Neural cell (in vitro differentiated cells): ENCODE results near the gene KCNJ16. TPM values are rescaled to one million over a fixed set of nuclear protein-coding genes. Genes with fewer than 3 reads are reported as not detected.

Source experiments
- H2AFZ ChIP-seq: fragments of 200-600, 300-800 bp; sonication (generic), shearing (Covaris generic); 2 replicates; pipeline ENCODE4 v1.6.0; 2014; ENCODE audit warnings: low read depth, mild to moderate bottlenecking, antibody characterized with exemption, low read length, moderate library complexity
- H3F3A ChIP-seq: fragments of 200-600 bp; shearing (Covaris generic); 2 replicates; pipeline ENCODE4 v1.6.1; 2016; ENCODE audit warnings: mild to moderate bottlenecking, moderate library complexity, mixed read lengths, antibody characterized with exemption, low read length; ENCODE audit not compliant: insufficient read depth, poor library complexity, severe bottlenecking
- H3K27ac ChIP-seq: fragments of 200-600, 300-800 bp; sonication (generic), shearing (Covaris generic); 2 replicates; pipeline ENCODE4 v1.5.1; 2014; ENCODE audit warnings: mild to moderate bottlenecking, low read length, moderate library complexity
- H3K27me3 ChIP-seq: fragments of 300-800, 200-600 bp; sonication (generic), shearing (Covaris generic); 2 replicates; pipeline ENCODE4 v1.6.0; 2014; ENCODE audit warnings: mild to moderate bottlenecking, low read depth, low read length, moderate library complexity; ENCODE audit not compliant: insufficient read depth
- H3K36me3 ChIP-seq: fragments of 300-800, 200-600 bp; sonication (generic), shearing (Covaris generic); 2 replicates; pipeline ENCODE4 v1.5.1; 2014; ENCODE audit warnings: mild to moderate bottlenecking, antibody characterized with exemption, low read length, moderate library complexity; ENCODE audit not compliant: insufficient read depth
- H3K4me2 ChIP-seq: fragments of 300-800, 200-600 bp; sonication (generic), shearing (Covaris generic); 2 replicates; pipeline ENCODE4 v1.6.0; 2014; ENCODE audit warnings: mild to moderate bottlenecking, low read length
- H3K4me3 ChIP-seq: fragments of 300-800, 200-600 bp; sonication (generic), shearing (Covaris generic); 2 replicates; pipeline ENCODE4 v1.5.1; 2014; ENCODE audit warnings: mild to moderate bottlenecking, low read length, moderate library complexity
- H3K79me2 ChIP-seq: fragments of 200-600 bp; shearing (Covaris generic); replicated peaks from 2 replicates; pipeline ENCODE4 v1.6.0; 2014; ENCODE audit warnings: mild to moderate bottlenecking, low read length, moderate library complexity; ENCODE audit not compliant: insufficient read depth
- H3K9ac ChIP-seq: fragments of 300-800, 200-600 bp; sonication (generic), shearing (Covaris generic); 2 replicates; pipeline ENCODE4 v1.6.1; 2016; ENCODE audit warnings: mild to moderate bottlenecking, low read length, mixed read lengths
- H3K9me2 ChIP-seq: fragments of 200-600 bp; shearing (Covaris generic); 2 replicates; pipeline ENCODE4 v1.6.1; 2016; ENCODE audit warnings: mild to moderate bottlenecking, low read length, mixed read lengths; ENCODE audit not compliant: insufficient read depth
- H3K9me3 ChIP-seq: fragments of 200-600, 300-800 bp; sonication (generic), shearing (Covaris generic); 2 replicates; pipeline ENCODE4 v1.6.1; 2016; ENCODE audit warnings: mild to moderate bottlenecking, mixed run types, low read length, moderate library complexity, mixed read lengths
- H4K20me1 ChIP-seq: fragments of 200-600 bp; shearing (Covaris generic); 2 replicates; pipeline ENCODE4 v1.6.1; 2016; ENCODE audit warnings: mild to moderate bottlenecking, mixed run types; ENCODE audit not compliant: insufficient read depth
- CTCF ChIP-seq: fragments of 450-650 bp; IDR thresholded peaks from 2 replicates; pipeline ENCODE4 v1.5.1; 2014; ENCODE audit warnings: antibody characterized with exemption, mild to moderate bottlenecking, moderate library complexity; ENCODE audit not compliant: poor library complexity, severe bottlenecking
- EP300 ChIP-seq: fragments of 450-650 bp; conservative IDR thresholded peaks from 2 replicates; pipeline ENCODE4 v1.6.1; 2014; ENCODE audit warnings: antibody characterized with exemption, mild to moderate bottlenecking, moderate library complexity; ENCODE audit not compliant: poor library complexity, severe bottlenecking
- EZH2 ChIP-seq: fragments of 200-600, 300-800 bp; shearing (Covaris generic), sonication (generic); IDR thresholded peaks from 2 replicates; pipeline ENCODE4 v1.6.1; 2014; ENCODE audit warnings: antibody characterized with exemption, low read length, borderline replicate concordance, mild to moderate bottlenecking; ENCODE audit not compliant: insufficient read depth, poor library complexity, severe bottlenecking
- MXI1 ChIP-seq: fragments of 450-650 bp; conservative IDR thresholded peaks from 2 replicates; pipeline ENCODE4 v1.6.1; 2014; ENCODE audit warnings: antibody characterized with exemption, mild to moderate bottlenecking; ENCODE audit not compliant: poor library complexity, severe bottlenecking
- POLR2AphosphoS5 ChIP-seq: IDR thresholded peaks from 2 replicates; pipeline ENCODE4 v1.6.1; 2012
- RAD21 ChIP-seq: fragments of 450-650 bp; conservative IDR thresholded peaks from 2 replicates; pipeline ENCODE4 v1.6.1; 2014; ENCODE audit warnings: antibody characterized with exemption, mild to moderate bottlenecking, moderate library complexity
- REST ChIP-seq: IDR thresholded peaks from 2 replicates; pipeline ENCODE4 v1.6.1; 2012; ENCODE audit warnings: borderline replicate concordance
- SMC3 ChIP-seq: fragments of 450-650 bp; conservative IDR thresholded peaks from 2 replicates; pipeline ENCODE4 v1.6.1; 2014; ENCODE audit warnings: antibody characterized with exemption, mild to moderate bottlenecking, moderate library complexity; ENCODE audit not compliant: poor library complexity
- TAF1 ChIP-seq: IDR thresholded peaks from 2 replicates; pipeline ENCODE4 v1.6.1; 2012; ENCODE audit warnings: low read depth
- polyA plus RNA-seq: library from polyadenylated mRNA; depleted of rRNA; stranded (reverse); fragments of >200 nt; gene quantifications from 2 replicates; pipeline ENCODE4 v1.2.3, GENCODE V29; 2014

Gene KCNJ16
- polyA plus RNA-seq, 1 donor from 2014 or later = 1.7 TPM

- H3F3A ChIP-seq = no peaks in the 10 kb centered on the region
- H3K9me3 ChIP-seq = no peaks in the 10 kb centered on the region
- H3K4me3 ChIP-seq = no peak overlapping the region
- no peak overlapping the region for H3K27ac ChIP-seq
- H2AFZ ChIP-seq = no peak overlapping the region
- no peaks in the 10 kb centered on the region for H3K9me2 ChIP-seq
- no peaks in the 10 kb centered on the region for H3K36me3 ChIP-seq
- H3K79me2 ChIP-seq = no peaks in the 10 kb centered on the region
- no peaks in the 10 kb centered on the region for H3K27me3 ChIP-seq
- no peak overlapping the region for H3K4me2 ChIP-seq
- no peaks in the 10 kb centered on the region for H4K20me1 ChIP-seq
- TF ChIP-seq EZH2 (no peak), EP300 (no peak)
- no peak overlapping the region for H3K9ac ChIP-seq
Observed at GRCh38 chr17:70132505-70132904, 57.5 kb downstream of the KCNJ16 start.

GRCh38 chr17:70134042-70134441, 59.0 kb downstream of the KCNJ16 start:
- H3K9me2 ChIP-seq = no peaks in the 10 kb centered on the region
- no peaks in the 10 kb centered on the region for H3F3A ChIP-seq
- H3K4me2 ChIP-seq = no peak overlapping the region
- H3K27me3 ChIP-seq = no peaks in the 10 kb centered on the region
- H3K4me3 ChIP-seq = no peak overlapping the region
- TF ChIP-seq SMC3 (no peak), RAD21 (no peak)
- no peak overlapping the region for H2AFZ ChIP-seq
- H3K79me2 ChIP-seq = no peaks in the 10 kb centered on the region
- H3K9ac ChIP-seq = no peak overlapping the region
- no peaks in the 10 kb centered on the region for H3K9me3 ChIP-seq
- no peak overlapping the region for H3K27ac ChIP-seq
- no peaks in the 10 kb centered on the region for H3K36me3 ChIP-seq
- no peaks in the 10 kb centered on the region for H4K20me1 ChIP-seq

- Histone ChIP-seq H3K9me3 (no peaks in the 10 kb centered on the region), H3K9ac (no peak overlapping the region), H3K27me3 (no peaks in the 10 kb centered on the region), H3K4me3 (no peak overlapping the region), H3K36me3 (no peaks in the 10 kb centered on the region), H3K27ac (no peak overlapping the region), H2AFZ (no peak overlapping the region), H3F3A (no peaks in the 10 kb centered on the region), H4K20me1 (no peaks in the 10 kb centered on the region), H3K4me2 (no peak overlapping the region), H3K9me2 (no peaks in the 10 kb centered on the region), H3K79me2 (no peaks in the 10 kb centered on the region)
- no peak for TF ChIP-seq MXI1
Observed at GRCh38 chr17:70134777-70135176, 59.8 kb downstream of the KCNJ16 start.

GRCh38 chr17:70136131-70136530, 61.1 kb downstream of the KCNJ16 start:
- H3K4me2 ChIP-seq = no peak overlapping the region
- H3K4me3 ChIP-seq = no peak overlapping the region
- H3K27me3 ChIP-seq = no peaks in the 10 kb centered on the region
- no peak overlapping the region for H2AFZ ChIP-seq
- TF ChIP-seq CTCF (no peak), SMC3 (no peak), POLR2AphosphoS5 (no peak), EZH2 (no peak), REST (no peak), RAD21 (no peak), MXI1 (no peak), TAF1 (no peak), EP300 (no peak)
- H3K9me3 ChIP-seq = no peaks in the 10 kb centered on the region
- no peaks in the 10 kb centered on the region for H3K9me2 ChIP-seq
- H3K9ac ChIP-seq = no peak overlapping the region
- H4K20me1 ChIP-seq = no peaks in the 10 kb centered on the region
- no peak overlapping the region for H3K27ac ChIP-seq
- H3F3A ChIP-seq = no peaks in the 10 kb centered on the region
- H3K36me3 ChIP-seq = no peaks in the 10 kb centered on the region
- H3K79me2 ChIP-seq = no peaks in the 10 kb centered on the region
